ENCODE results near the gene BFSP2. TPM values are rescaled to one million over a fixed set of nuclear protein-coding genes. Genes with fewer than 3 reads are reported as not detected.
"Not testable (repeated sequence)": the region's sequence is repeated elsewhere in the genome, so short reads cannot be mapped to it uniquely, and the experiment has no call there.

The BFSP2 gene
- total RNA-seq, 6 experiments from 2014 or later = not detected

- Histone ChIP-seq H3K36me3 (no peaks in the 10 kb centered on the region), H3K4me1 (peaks cover 0 to 39% (median 11%) of the 10 kb centered on the region in 4 donors), H3K9me3 (no peaks in the 10 kb centered on the region), H3K27ac (peak overlapping the region in 1 of 3 donors; percentile 15), H3K4me3 (no peak overlapping the region), H3K27me3 (no peaks in the 10 kb centered on the region)
- intact Hi-C loops (cut with DNase I) = no loop called here
- DNase-seq = no peak
- peak; percentile 34 to 77 (median 52) for ATAC-seq
- TF ChIP-seq POLR2A (IDR thresholded peaks at IDR 0.05) (no peak), CTCF (IDR thresholded peaks at IDR 0.05) (no peak)
Observed at GRCh38 chr3:133509488-133509887, 109.6 kb downstream of the BFSP2 start.

DNA sequence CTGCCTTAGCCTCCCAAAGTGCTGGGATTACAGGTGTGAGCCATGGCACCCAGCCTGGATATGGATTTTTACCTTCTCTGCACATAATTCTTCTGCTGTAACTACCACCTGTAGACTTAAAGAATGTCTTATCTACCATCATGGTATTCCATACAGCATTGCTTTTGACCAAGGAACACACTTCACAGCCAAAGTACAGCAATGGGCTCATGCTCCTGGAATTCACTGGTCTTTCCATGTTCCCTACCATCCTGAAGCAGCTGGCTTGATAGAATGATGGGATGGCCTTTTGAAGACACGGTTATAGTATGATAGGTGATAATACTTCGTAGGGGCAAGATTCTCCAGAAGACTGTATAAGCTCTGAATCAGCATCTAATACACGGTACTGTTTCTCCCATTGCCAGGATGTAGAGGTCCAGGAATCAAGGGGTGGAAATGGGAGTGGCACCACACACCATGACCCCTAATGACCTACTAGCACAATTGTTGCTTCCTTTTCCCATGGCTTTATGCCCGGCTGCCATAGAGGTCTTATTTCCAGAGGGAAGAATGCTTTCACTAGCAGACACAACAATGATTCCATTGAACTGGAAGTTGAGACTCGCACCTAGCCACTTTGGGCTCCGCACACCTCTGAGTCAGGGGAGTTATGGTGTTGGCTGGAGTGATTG is 112.7 kb downstream of the BFSP2 start:
- Histone ChIP-seq H3K4me3 (no peak overlapping the region), H3K36me3 (no peaks in the 10 kb centered on the region), H3K9me3 (no peaks in the 10 kb centered on the region), H3K4me1 (peaks cover 0 to 19% (median 7%) of the 10 kb centered on the region in 4 donors), H3K27ac (no peak overlapping the region), H3K27me3 (no peaks in the 10 kb centered on the region)
- ATAC-seq (peak in 2 of 4 donors; percentile 9 to 18), DNase-seq (no peak)
- 90% methylated on average over 3 of the region's 6 CpGs for WGBS (ENCODE audit: insufficient coverage, low coverage, low lambda C conversion rate, missing lambda C conversion rate)
- no peak for TF ChIP-seq CTCF (IDR thresholded peaks at IDR 0.05)
- TF ChIP-seq POLR2A (IDR thresholded peaks at IDR 0.05) = no peak
- intact Hi-C loops (cut with DNase I) = no loop called here

GRCh38 chr3:133514418-133514817 is 114.6 kb downstream of the BFSP2 start:
- WGBS (ENCODE audit: insufficient coverage, low coverage, low lambda C conversion rate, missing lambda C conversion rate) = 94% methylated on average over 6 of the region's 6 CpGs
- Histone ChIP-seq H3K27ac (no peak overlapping the region), H3K36me3 (no peaks in the 10 kb centered on the region), H3K9me3 (no peaks in the 10 kb centered on the region), H3K4me1 (peaks cover 0 to 7% (median 3%) of the 10 kb centered on the region in 4 donors), H3K4me3 (no peak overlapping the region), H3K27me3 (no peaks in the 10 kb centered on the region)
- DNase-seq = no peak
- TF ChIP-seq CTCF (IDR thresholded peaks at IDR 0.05) (no peak), POLR2A (IDR thresholded peaks at IDR 0.05) (no peak)
- intact Hi-C loops (cut with DNase I) = no loop called here
- no peak for ATAC-seq

GRCh38 chr3:133515127-133515526 is 115.3 kb downstream of the BFSP2 start:
- no peak for DNase-seq
- Histone ChIP-seq H3K9me3 (no peaks in the 10 kb centered on the region), H3K27me3 (no peaks in the 10 kb centered on the region), H3K36me3 (no peaks in the 10 kb centered on the region), H3K4me3 (no peak overlapping the region), H3K4me1 (peaks cover 0 to under 1% (median 0%) of the 10 kb centered on the region in 4 donors), H3K27ac (no peak overlapping the region)
- intact Hi-C loops (cut with DNase I) = no loop called here
- no peak for TF ChIP-seq CTCF (IDR thresholded peaks at IDR 0.05)
- no peak for TF ChIP-seq POLR2A (IDR thresholded peaks at IDR 0.05)
- no peak for ATAC-seq
- 100% methylated on average over 1 of the region's 1 CpG for WGBS (ENCODE audit: insufficient coverage, low coverage, low lambda C conversion rate, missing lambda C conversion rate)

DNA sequence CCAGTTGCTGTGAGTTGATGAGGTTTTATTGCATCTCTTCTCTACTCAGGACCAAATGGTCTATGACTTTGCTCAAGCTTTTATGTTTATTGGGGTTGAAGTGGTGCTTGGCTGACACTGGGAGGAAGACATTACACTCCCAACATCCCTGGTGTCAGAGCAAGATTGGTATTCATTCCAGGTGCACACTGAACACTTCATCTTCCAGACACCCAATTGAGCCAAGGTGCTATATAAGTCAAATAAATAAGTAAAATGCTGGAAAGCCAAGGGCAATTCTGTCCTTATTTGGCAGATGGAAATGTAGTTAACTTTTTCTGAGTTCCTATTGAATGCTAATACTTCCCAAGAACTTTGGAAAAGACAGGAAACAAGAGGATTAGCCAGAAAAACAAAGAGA is 120.4 kb downstream of the BFSP2 start:
- Histone ChIP-seq H3K27ac (no peak overlapping the region), H3K36me3 (no peaks in the 10 kb centered on the region), H3K4me1 (peaks cover 0 to 7% (median 0%) of the 10 kb centered on the region in 4 donors), H3K4me3 (no peak overlapping the region), H3K9me3 (no peaks in the 10 kb centered on the region), H3K27me3 (no peaks in the 10 kb centered on the region)
- DNase-seq (no peak), ATAC-seq (no peak)
- TF ChIP-seq POLR2A (IDR thresholded peaks at IDR 0.05) (no peak), CTCF (IDR thresholded peaks at IDR 0.05) (no peak)
- intact Hi-C loops (cut with DNase I) = no loop called here

DNA sequence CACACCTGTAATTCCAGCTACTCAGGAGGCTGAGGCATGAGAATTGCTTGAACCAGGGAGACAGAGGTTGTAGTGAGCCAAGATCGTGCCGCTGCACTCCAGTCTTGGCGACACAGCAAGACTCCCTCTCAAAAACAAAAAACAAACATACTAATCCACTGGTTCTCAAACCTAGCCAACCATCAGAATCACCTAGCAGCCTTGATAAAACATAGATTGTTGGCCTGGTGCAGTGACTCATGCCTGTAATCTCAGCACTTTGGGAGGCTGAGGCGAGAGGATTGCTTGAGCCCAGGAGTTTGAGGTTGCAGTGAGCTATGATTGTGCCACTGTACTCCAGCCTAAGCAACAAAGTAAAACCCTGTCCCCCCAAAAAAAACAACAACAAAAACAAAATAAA is 121.1 kb downstream of the BFSP2 start:
- H3K36me3 ChIP-seq; ATAC-seq; H3K4me3 ChIP-seq; DNase-seq; H3K27me3 ChIP-seq; H3K4me1 ChIP-seq; intact Hi-C loops (cut with DNase I); H3K9me3 ChIP-seq; H3K27ac ChIP-seq: not testable (repeated sequence)
- WGBS (ENCODE audit: insufficient coverage, low coverage, low lambda C conversion rate, missing lambda C conversion rate) = 100% methylated on average over 4 of the region's 4 CpGs
